Breast epithelium (tissue), 4 donors: Measurements from ENCODE around the gene PPDPF. TPM values are rescaled to one million over a fixed set of nuclear protein-coding genes. Genes with fewer than 3 reads are reported as not detected.

ENCODE experiments used
- DNase-seq, 2 donors: peaks; one replicate each; pipeline ENCODE4 v3.0.0-alpha.2; 2019; ENCODE audit warnings: low spot score in 2 of 2
- H3K27ac ChIP-seq, 2 donors: fragments of 200-600 bp; sonication (generic) in 1 of 2; one replicate each; pipeline ENCODE4 v1.5.1; 2016 to 2019; ENCODE audit warnings: mild to moderate bottlenecking in 1 of 2
- H3K27me3 ChIP-seq, 2 donors: fragments of 200-600 bp; sonication (generic) in 1 of 2; one replicate each; pipeline versions ENCODE4 v1.5.1 to v1.6.0; 2017 to 2019; ENCODE audit warnings: control low read depth in 1 of 2, mild to moderate bottlenecking in 1 of 2
- H3K36me3 ChIP-seq: fragments of 200-600 bp; one replicate; pipeline ENCODE4 v1.5.1; 2019
- H3K4me1 ChIP-seq, 2 donors: fragments of 200-600 bp; sonication (generic); one replicate each; pipeline ENCODE4 v1.5.1; 2016 to 2019; ENCODE audit warnings: control low read depth in 1 of 2
- H3K4me3 ChIP-seq, 3 donors: fragments of 200-600 bp; sonication (generic); 1 replicate in 2 of 3; 2 replicates in 1 of 3; pipeline ENCODE4 v1.5.1; 2016 to 2019; ENCODE audit warnings: mild to moderate bottlenecking in 3 of 3, moderate library complexity in 2 of 3
- H3K9me3 ChIP-seq, 2 donors: fragments of 200-600 bp; sonication (generic) in 1 of 2; one replicate each; pipeline ENCODE4 v1.5.1; 2016 to 2019; ENCODE audit warnings: control low read depth in 1 of 2
- POLR2A ChIP-seq: fragments of 450-650 bp; IDR thresholded peaks from one replicate; pipeline ENCODE4 v1.6.1; 2016; ENCODE audit warnings: antibody characterized with exemption, mild to moderate bottlenecking, moderate library complexity
- POLR2AphosphoS5 ChIP-seq, 3 donors: sonication (generic); formaldehyde crosslinking; IDR thresholded peaks; one replicate each; pipeline ENCODE4 v1.6.1; 2017; ENCODE audit warnings: antibody characterized with exemption in 3 of 3
- intact Hi-C: fragments of 100-400 bp; cut with DNase I; formaldehyde crosslinking; loops from one replicate; pipeline ENCODE4 v1.15.1; 2023; ENCODE audit warnings: low total_unique reads
- total RNA-seq, 3 donors: library from RNA; depleted of rRNA; stranded (reverse); fragments of >200 nt; gene quantifications; one replicate each; pipeline ENCODE4 v1.1.0, GENCODE V29; 2016
- TF ChIP-seq, protein P1 (sequence below), 3 donors: fragments of 450-650 bp; IDR thresholded peaks; one replicate each; pipeline ENCODE4 v1.5.1; 2016 to 2017; ENCODE audit warnings: antibody characterized with exemption in 3 of 3, mild to moderate bottlenecking in 3 of 3, moderate library complexity in 3 of 3

PPDPF gene
- total RNA-seq, 3 donors from 2014 or later: 71.8 to 151 (median 133) TPM

DNA sequence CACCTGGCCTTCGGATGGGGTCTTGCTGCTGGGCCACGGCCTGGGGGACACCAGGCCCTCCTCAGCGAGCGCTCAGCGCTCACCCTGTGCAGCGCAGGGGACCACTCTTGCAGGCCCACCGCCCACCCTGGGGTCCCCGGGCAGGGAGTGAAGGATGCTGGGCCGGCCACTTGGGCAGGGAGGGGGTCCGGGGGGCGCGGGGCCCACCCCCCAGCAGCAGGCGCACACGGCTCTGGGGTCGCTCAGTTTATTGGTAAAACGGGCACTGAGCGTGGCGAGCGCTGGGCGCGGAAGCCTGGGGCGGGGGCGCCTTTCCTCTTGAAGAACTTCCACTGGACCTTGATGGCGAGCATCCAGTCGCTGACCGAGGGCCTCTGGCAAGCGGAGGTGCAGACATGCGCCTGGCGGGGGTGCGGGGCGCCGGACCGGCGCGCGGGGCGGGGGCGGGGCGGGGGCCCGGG is 32.8 kb upstream of the PPDPF start:
- Histone ChIP-seq H3K9me3 (peaks cover 3 to 4% of the 10 kb centered on the region in 2 donors), H3K27me3 (peaks cover 0 to 80% of the 10 kb centered on the region in 2 donors), H3K4me1 (no peaks in the 10 kb centered on the region), H3K27ac (no peak overlapping the region), H3K36me3 (no peaks in the 10 kb centered on the region), H3K4me3 (no peak overlapping the region)
- TF ChIP-seq, protein P1, sequence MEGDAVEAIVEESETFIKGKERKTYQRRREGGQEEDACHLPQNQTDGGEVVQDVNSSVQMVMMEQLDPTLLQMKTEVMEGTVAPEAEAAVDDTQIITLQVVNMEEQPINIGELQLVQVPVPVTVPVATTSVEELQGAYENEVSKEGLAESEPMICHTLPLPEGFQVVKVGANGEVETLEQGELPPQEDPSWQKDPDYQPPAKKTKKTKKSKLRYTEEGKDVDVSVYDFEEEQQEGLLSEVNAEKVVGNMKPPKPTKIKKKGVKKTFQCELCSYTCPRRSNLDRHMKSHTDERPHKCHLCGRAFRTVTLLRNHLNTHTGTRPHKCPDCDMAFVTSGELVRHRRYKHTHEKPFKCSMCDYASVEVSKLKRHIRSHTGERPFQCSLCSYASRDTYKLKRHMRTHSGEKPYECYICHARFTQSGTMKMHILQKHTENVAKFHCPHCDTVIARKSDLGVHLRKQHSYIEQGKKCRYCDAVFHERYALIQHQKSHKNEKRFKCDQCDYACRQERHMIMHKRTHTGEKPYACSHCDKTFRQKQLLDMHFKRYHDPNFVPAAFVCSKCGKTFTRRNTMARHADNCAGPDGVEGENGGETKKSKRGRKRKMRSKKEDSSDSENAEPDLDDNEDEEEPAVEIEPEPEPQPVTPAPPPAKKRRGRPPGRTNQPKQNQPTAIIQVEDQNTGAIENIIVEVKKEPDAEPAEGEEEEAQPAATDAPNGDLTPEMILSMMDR (IDR thresholded peaks at IDR 0.05): no peak
- TF ChIP-seq POLR2A: no peak
- no peak for TF ChIP-seq POLR2AphosphoS5 (IDR thresholded peaks at IDR 0.05)
- intact Hi-C loops: no loop called here
- no peak for DNase-seq

DNA sequence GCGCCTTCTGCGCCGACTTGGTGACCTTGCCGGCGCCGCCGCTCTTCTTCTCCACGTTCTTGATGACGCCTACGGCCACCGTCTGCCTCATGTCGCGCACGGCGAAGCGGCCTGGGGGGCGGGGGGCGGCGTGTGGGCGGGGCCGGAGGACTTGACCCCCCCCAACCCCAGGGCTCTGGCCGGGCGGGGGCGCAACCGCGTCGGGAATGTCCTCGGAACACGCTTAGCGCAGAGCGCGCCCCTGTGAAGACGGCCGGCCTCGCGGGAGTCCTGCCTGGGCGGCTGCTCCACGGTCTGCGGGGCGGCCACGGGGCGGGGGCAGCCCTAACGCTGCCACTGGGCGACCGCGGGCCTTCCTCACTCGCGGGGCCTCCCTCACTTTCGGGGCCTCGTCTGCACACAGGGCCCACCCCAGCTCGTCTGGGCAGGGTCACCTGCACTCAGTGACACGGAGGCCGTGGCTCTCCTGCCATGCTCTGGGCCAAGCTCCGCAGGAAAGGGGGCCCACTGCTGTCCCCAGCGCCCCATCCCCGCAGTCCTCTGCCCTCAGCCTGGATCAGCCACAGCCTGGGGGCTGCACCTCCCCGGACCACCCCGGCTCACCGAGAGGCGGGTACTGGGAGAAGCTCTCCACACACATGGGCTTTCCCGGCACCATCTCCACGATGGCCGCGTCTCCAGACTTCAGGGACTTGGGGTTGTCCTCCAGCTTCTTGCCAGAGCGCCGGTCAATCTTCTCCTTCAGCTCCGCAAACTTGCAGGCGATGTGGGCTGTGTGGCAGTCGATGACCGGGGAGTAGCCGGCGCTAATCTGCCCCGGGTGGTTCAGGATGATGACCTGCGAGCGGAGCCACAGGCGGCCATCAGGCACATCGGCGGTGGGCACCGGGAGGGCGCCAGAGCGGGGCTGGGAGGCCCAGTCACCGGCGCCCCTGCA is 32.0 kb upstream of the PPDPF start:
- peaks cover 3 to 4% of the 10 kb centered on the region in 2 donors for H3K9me3 ChIP-seq
- DNase-seq: no peak
- H3K4me1 ChIP-seq: no peaks in the 10 kb centered on the region
- intact Hi-C loops: no loop called here
- H3K36me3 ChIP-seq: no peaks in the 10 kb centered on the region
- no peak overlapping the region for H3K27ac ChIP-seq
- H3K4me3 ChIP-seq: no peak overlapping the region
- TF ChIP-seq POLR2AphosphoS5 (IDR thresholded peaks at IDR 0.05) (no peak), POLR2A (no peak)
- TF ChIP-seq, protein P1 (IDR thresholded peaks at IDR 0.05): no peak
- peaks cover 0 to 74% of the 10 kb centered on the region in 2 donors for H3K27me3 ChIP-seq

DNA sequence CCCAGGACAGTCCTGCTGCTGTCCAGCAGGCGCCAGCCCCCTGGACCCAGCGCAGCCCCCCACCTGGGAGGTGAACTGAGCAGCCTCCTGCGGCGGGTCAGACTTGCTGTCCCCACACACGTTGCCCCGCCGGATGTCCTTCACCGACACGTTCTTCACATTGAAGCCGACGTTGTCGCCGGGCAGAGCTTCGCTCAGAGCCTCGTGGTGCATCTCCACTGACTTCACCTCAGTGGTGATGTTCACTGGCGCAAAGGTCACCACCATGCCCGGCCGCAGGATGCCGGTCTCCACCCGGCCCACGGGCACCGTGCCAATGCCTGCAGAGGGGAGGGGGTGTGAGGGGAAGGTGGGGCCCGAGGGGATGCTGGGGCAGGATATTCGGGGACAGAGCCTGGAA is 30.1 kb upstream of the PPDPF start:
- Histone ChIP-seq H3K27me3 (peaks cover 0 to 69% of the 10 kb centered on the region in 2 donors), H3K9me3 (peaks cover 3 to 4% of the 10 kb centered on the region in 2 donors), H3K4me1 (no peaks in the 10 kb centered on the region), H3K27ac (no peak overlapping the region), H3K4me3 (no peak overlapping the region), H3K36me3 (no peaks in the 10 kb centered on the region)
- intact Hi-C loops: no loop called here
- TF ChIP-seq POLR2A (no peak), POLR2AphosphoS5 (IDR thresholded peaks at IDR 0.05) (no peak)
- TF ChIP-seq, protein P1 (IDR thresholded peaks at IDR 0.05): no peak
- DNase-seq: no peak

DNA sequence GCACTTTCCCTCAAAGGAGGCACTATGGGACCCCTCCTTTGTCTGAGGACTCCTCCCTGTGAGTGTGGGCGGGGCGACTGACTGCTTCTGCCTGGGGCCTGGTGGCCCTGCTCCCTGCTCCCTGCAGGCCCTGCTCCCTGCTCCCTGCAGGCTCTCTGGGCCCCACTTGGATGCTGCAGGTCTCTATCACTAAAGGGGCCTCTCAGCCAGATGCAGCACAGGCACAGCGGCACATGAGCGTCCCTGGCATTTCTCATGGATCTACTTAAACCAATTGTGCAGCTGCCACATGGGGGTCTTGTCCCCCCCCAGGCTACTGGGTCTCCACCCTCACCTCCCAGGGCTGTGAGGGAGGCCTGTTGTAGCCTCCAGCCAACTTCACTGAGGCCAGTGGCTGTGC is 29.5 kb upstream of the PPDPF start:
- Histone ChIP-seq H3K27me3 (peaks cover 0 to 70% of the 10 kb centered on the region in 2 donors), H3K4me3 (no peak overlapping the region), H3K36me3 (no peaks in the 10 kb centered on the region), H3K9me3 (peaks cover 3 to 4% of the 10 kb centered on the region in 2 donors), H3K27ac (no peak overlapping the region), H3K4me1 (no peaks in the 10 kb centered on the region)
- intact Hi-C loops: no loop called here
- no peak for DNase-seq
- TF ChIP-seq POLR2A (no peak), POLR2AphosphoS5 (IDR thresholded peaks at IDR 0.05) (no peak)
- TF ChIP-seq, protein P1 (IDR thresholded peaks at IDR 0.05): no peak

DNA sequence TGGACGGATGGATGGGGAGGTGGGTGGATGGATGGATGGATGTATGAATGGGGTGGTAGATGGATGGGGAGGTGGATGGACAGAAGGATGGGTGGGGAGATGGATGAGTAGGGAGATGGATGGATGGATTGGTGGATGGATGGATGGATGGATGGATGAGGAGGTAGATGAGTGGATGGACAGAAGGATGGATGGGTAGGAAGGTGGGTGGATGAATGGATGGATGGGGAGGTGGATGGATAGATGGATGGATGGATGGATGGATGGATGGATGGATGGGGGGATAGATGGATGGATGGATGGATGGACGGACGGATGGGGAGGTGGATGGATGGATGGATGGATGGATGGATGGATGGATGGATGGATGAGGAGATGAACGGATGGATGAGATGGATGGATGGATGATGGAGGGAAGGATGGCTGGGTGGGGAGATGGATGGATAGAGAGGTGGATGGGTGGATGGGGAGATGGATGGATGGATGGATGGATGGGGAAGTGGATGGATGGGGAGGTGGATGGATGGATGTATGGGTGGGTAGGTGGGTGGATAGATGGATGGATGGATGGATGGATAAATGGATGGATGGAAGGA is 28.8 kb upstream of the PPDPF start:
- DNase-seq: no peak
- no peaks in the 10 kb centered on the region for H3K9me3 ChIP-seq
- intact Hi-C loops: no loop called here
- no peak overlapping the region for H3K27ac ChIP-seq
- H3K27me3 ChIP-seq: peaks cover 0 to 65% of the 10 kb centered on the region in 2 donors
- no peak for TF ChIP-seq POLR2A
- no peak for TF ChIP-seq POLR2AphosphoS5 (IDR thresholded peaks at IDR 0.05)
- TF ChIP-seq, protein P1 (IDR thresholded peaks at IDR 0.05): no peak
- H3K4me3 ChIP-seq: no peak overlapping the region
- no peaks in the 10 kb centered on the region for H3K36me3 ChIP-seq
- no peaks in the 10 kb centered on the region for H3K4me1 ChIP-seq
